GM21717 (cell line): ENCODE measurements around the gene EEA1.
"Not testable (repeated sequence)": the region's sequence is repeated elsewhere in the genome, so short reads cannot be mapped to it uniquely, and the experiment has no call there.

Experiments
- ATAC-seq: cut with Tn5 transposase; IDR thresholded peaks from one replicate; pipeline ENCODE4 v1.9.1; 2021; ENCODE audit warnings: mild to moderate bottlenecking, moderate library complexity; ENCODE audit not compliant: unreplicated experiment

The EEA1 gene

GRCh38 chr12:92757597-92758121, 171.4 kb downstream of the EEA1 start:
- no peak for ATAC-seq

- no peak for ATAC-seq
Observed at GRCh38 chr12:92756898-92757596, 172.0 kb downstream of the EEA1 start.

GRCh38 chr12:92753976-92754885, 174.9 kb downstream of the EEA1 start:
- no peak for ATAC-seq

GRCh38 chr12:92749691-92750090, 179.4 kb downstream of the EEA1 start:
- not testable (repeated sequence) for ATAC-seq

- no peak for ATAC-seq
Observed at GRCh38 chr12:92747151-92747550, 181.9 kb downstream of the EEA1 start.

- no peak for ATAC-seq
Observed at GRCh38 chr12:92745856-92746550, 183.1 kb downstream of the EEA1 start.

- ATAC-seq, result no peak
Observed at GRCh38 chr12:92743026-92743425, 186.1 kb downstream of the EEA1 start.

GRCh38 chr12:92740411-92740810, 188.7 kb downstream of the EEA1 start:
- ATAC-seq, result no peak

GRCh38 chr12:92739113-92739512, 190.0 kb downstream of the EEA1 start:
- ATAC-seq, result no peak

- ATAC-seq, result no peak
Observed at GRCh38 chr12:92737855-92738850, 190.9 kb downstream of the EEA1 start.

- no peak for ATAC-seq
Observed at GRCh38 chr12:92736605-92737004, 192.5 kb downstream of the EEA1 start.

GRCh38 chr12:92735131-92735721, 193.9 kb downstream of the EEA1 start:
- no peak for ATAC-seq

- ATAC-seq, result no peak
Observed at GRCh38 chr12:92733661-92734060, 195.4 kb downstream of the EEA1 start.

GRCh38 chr12:92733181-92733580, 195.9 kb downstream of the EEA1 start:
- ATAC-seq, result no peak

- no peak for ATAC-seq
Observed at GRCh38 chr12:92732716-92733115, 196.4 kb downstream of the EEA1 start.

- no peak for ATAC-seq
Observed at GRCh38 chr12:92732216-92732615, 196.9 kb downstream of the EEA1 start.

GRCh38 chr12:92730758-92731157, 198.3 kb downstream of the EEA1 start:
- no peak for ATAC-seq

- no peak for ATAC-seq
Observed at GRCh38 chr12:92729773-92730305, 199.3 kb downstream of the EEA1 start.

- ATAC-seq, result no peak
Observed at GRCh38 chr12:92726850-92727249, 202.2 kb downstream of the EEA1 start.
